GM12891 (cell line): ENCODE data around the gene SDR9C7.
"Not testable (repeated sequence)": the region's sequence is repeated elsewhere in the genome, so short reads cannot be mapped to it uniquely, and the experiment has no call there.

Source experiments
- DNase-seq: peaks from one replicate; pipeline ENCODE4 v3.0.0; 2011; ENCODE audit warnings: low spot score; ENCODE audit not compliant: insufficient read length
- FAIRE-seq: peaks from 2 replicates; lab custom pipeline; 2011; peaks lifted over from hg19 to GRCh38; lab: Jason Lieb, UNC
- PAX5 ChIP-seq: IDR thresholded peaks from 2 replicates; pipeline ENCODE4 v1.6.1; 2011; ENCODE audit warnings: low read length, moderate library complexity, mild to moderate bottlenecking; ENCODE audit not compliant: insufficient read depth, severe bottlenecking
- POLR2A ChIP-seq: IDR thresholded peaks from 2 replicates; pipeline ENCODE4 v1.6.1; 2011; ENCODE audit warnings: low read depth, low read length, control low read depth
- POLR2AphosphoS5 ChIP-seq: IDR thresholded peaks from 2 replicates; pipeline ENCODE4 v1.6.1; 2011; ENCODE audit warnings: low read depth, low read length, control low read depth
- POU2F2 ChIP-seq: IDR thresholded peaks from 2 replicates; pipeline ENCODE4 v1.6.1; 2011; ENCODE audit warnings: low read depth, mild to moderate bottlenecking, control low read depth, low read length, moderate library complexity
- SPI1 ChIP-seq: IDR thresholded peaks from 2 replicates; pipeline ENCODE4 v1.6.1; 2011; ENCODE audit warnings: low read depth, low read length, control low read depth
- TAF1 ChIP-seq: IDR thresholded peaks from 2 replicates; pipeline ENCODE4 v1.6.1; 2011; ENCODE audit warnings: low read depth, low read length, control low read depth

SDR9C7 gene

DNA sequence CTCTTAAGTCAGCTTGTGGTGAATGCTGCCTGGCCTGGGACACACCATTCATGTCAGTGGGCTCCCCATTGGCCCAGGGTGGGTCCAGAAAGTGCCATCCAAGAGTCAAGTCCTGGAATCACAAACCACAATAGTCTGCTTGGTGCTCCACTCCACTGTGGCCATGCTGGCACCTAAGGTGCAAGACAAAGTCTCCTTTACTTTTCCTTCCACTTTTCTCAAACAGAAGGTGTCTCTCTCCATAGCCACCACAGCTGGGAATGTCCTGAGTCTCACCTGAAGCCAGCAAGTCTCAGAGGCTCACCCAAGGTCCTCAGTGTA, 14.2 kb upstream of the SDR9C7 start:
- DNase-seq (no peak), FAIRE-seq (no peak)
- TF ChIP-seq POU2F2 (no peak), POLR2A (no peak), POLR2AphosphoS5 (no peak), SPI1 (no peak), TAF1 (no peak), PAX5 (no peak)

DNA sequence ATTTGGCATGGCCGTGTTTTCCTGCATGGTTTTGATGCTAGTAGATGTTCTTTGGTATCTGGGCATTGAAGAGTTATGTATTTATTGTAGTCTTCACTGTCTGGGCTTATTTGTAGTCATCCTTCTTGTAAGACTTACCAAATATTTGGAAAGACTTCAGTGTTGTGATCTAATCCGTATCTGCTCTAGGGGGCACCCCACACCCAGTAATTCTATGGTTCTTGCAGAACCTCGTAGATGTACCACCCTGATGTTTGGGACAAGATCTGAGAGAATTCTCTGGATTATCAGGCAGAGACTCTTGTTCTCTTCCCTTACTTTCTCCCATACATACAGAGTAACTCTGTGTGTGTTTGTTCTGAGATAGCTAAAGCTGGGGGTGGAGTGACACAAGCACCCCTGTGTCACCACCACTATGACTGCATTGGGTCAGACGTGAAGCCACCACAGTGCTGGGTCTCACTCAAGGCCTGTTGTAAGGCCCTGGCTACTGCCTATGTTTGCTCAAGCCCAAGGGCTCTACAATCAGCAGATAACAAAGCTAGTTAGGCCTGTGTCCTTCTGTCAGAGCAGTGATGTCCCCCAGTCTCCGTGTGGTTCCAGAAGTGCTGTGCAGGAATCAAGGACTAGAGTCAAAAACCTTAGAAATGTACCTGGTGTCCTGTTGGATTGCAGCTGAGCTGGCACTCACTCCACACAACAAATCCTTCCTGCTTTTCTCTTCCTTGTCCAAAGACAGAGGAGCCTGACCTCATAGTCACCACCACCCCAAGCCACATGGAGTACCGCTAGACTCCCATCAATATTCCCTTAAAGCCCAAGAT, 13.6 kb upstream of the SDR9C7 start:
- no peak for FAIRE-seq
- TF ChIP-seq POU2F2 (no peak), SPI1 (no peak), PAX5 (no peak), POLR2A (no peak), TAF1 (no peak), POLR2AphosphoS5 (no peak)
- no peak for DNase-seq

DNA sequence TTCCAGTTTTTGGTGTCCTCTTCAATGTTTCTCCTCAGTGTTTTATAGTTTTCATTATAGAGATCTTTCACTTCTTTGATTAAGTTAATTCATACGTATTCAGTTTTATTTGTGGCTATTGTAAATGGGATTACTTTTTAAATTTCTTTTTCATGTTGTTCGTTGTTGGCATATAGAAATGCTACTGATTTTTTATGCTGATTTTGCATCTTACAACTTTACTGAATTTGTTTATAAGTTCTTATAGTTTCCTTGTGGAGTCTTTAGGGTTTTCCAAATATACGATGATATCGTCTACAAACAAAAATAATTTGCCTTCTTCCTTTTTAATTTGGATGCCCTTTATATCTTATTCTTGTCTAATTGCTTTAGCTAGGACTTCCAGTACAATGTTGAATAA, 9.7 kb upstream of the SDR9C7 start:
- no peak for FAIRE-seq
- DNase-seq, result no peak
- TF ChIP-seq SPI1 (no peak), POU2F2 (no peak), PAX5 (no peak), TAF1 (no peak), POLR2AphosphoS5 (no peak), POLR2A (no peak)

DNA sequence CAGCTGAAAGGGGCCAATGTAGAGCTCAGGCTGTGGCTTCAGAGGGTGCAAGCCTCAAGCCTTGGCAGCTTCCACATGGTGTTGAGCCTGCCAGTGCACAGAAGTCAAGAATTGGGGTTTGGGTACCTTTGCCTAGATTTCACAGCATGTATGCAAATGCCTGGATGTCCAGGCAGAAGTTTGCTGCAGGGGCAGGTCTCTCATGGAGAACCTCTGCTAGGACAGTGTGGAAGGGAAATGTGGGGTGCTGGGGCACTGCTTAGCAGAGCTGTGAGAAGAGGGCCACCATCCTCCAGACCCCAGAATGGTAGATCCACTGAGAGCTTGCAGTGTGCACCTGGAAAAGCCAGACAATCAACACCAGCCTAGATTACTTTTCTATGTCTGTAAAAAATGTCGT, 9.2 kb upstream of the SDR9C7 start:
- FAIRE-seq, DNase-seq: not testable (repeated sequence)

DNA sequence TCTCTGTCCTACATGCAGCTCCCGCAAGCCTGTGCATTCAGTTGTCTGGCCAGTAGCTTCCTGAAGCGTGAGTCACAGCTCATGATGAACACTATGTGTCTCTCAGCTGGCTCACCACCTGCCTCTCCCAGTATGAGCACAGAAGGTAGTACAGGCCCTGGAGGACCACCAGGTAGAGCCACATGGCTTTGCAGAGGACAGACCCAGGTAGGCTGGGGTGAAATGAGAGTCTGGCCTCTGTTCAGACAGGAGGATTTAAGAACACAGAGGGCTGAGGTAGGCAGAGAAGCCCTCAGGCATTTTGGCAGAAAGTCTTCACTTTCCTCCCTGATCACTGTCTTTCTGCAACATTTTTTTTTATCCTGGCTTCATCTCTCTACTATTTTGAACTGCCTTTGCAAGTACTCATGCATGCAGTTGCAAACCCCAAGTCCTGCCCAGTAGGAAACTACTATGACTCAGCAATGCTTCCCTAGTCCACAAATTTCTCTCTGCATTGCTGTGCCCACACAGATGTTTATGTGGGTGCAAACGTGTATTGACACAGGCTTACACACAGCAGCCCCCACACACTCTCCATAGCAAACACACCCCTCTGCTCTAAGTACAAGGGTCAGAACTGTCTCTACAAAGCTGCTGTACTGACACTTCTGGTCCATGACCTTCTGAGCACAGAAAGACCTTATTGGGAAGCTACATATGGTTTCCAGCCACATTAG, 7.2 kb upstream of the SDR9C7 start:
- DNase-seq, result no peak
- TF ChIP-seq SPI1 (no peak), POLR2AphosphoS5 (no peak), PAX5 (no peak), TAF1 (no peak), POU2F2 (no peak), POLR2A (no peak)
- peak; percentile 88 for FAIRE-seq

DNA sequence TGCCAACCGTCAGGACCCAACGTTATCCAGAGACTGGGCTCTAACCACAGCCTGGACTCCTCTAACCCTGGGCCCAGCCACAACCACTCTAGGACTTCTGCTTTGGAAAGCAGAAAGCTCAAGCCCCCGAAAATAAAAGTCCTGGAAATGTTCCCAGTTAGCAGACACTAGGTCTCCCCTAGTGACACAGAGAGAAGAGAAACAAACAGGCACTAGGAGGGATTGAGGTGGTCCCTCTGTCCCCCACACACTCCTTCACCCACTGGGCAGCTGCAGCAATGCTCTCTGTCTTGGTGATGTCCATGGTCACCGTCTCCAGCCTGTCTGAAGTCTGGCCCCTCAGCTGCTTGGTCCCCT, 6.7 kb upstream of the SDR9C7 start:
- not testable (repeated sequence) for DNase-seq
- FAIRE-seq, result peak; percentile 5

DNA sequence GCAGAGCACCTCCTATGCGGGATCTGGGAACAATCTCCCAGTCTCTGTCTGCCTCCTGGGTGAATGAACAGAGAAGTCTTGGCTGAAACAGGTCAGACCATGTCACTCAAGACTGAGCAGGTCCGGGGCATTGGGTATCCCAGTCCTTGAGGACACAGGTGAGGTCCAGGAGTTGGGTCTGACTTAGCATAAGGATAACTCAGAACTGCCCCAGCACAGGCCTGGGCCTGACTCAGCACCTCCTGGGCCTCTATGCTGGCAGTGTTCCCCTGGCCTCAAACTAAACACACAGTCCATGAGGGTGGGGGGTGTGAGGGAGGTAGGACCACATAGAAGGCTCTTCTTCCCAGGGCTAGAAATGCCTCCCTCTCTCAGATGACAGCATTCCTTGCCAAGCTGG, 1.5 kb upstream of the SDR9C7 start:
- DNase-seq (no peak), FAIRE-seq (no peak)
- no peak for TF ChIP-seq PAX5

DNA sequence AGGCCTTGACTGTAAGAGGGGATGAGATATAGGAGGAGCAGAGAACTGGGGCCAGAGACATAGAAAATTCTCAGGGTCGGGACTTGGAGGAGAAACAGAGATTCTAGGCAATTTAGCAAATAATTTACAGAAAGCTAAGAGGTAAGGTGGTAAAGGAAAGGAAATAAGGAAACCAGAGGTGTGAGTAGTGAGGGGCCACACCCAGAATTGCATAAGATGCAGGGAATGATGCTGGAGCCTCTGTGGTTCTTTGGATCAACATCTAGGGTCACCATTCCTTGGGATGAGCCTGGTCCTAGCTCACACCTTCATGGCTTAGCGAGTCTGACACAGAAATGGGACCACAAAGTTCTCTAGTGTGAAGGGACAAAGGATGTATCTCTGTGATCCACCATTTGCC, 949 bp upstream of the SDR9C7 start:
- TF ChIP-seq POLR2AphosphoS5, result no peak
- TF ChIP-seq TAF1, result no peak
- no peak for TF ChIP-seq POLR2A
- no peak for TF ChIP-seq SPI1
- TF ChIP-seq PAX5, result no peak
- no peak for TF ChIP-seq POU2F2

DNA sequence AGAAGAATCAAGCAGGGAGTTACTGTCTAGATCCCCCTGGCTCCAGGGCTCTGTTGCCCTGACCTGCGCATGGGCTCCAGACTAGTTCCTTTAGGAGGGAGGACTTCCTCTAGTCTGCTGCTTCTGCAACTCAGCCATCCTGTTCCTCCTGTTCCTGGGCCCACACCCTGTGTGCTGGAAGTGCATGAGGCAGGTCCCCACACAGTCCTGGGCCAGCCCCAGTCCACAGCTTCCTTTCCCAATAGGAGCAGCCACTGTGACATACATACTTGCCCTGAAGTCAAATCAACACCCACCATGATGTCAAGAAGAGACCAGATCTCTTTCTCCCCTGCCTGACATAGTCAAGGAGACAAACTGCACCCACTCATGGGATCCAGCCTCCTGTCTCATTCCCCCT, 1.3 kb downstream of the SDR9C7 start:
- FAIRE-seq, result no peak
- no peak for DNase-seq
- TF ChIP-seq POLR2A, result no peak
- TF ChIP-seq POLR2AphosphoS5, result no peak
- TF ChIP-seq SPI1, result no peak
- TF ChIP-seq TAF1, result no peak
- no peak for TF ChIP-seq PAX5
- no peak for TF ChIP-seq POU2F2

More for the DNA sequence above, 949 bp upstream of the SDR9C7 start:
- no peak for DNase-seq
- FAIRE-seq, result no peak

DNA sequence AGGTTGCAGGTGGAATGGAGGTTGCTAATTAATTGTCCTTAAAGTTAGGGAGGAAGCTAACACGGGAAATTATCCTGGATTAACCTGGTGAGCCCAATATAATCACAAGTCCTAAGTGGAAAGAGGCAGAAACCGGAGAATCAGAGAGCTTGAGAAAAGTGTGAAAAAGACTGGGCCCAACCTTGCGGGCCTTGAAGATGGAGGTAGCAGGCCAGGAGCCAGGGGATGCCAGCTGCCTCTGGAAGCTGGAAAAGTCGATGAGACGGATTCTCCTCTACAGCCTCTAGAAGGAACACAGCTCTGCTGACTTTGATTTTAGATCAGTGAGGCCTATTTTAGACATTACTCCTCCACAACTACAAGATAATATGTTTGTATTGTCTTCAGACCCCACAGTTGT, 2.1 kb downstream of the SDR9C7 start:
- TF ChIP-seq PAX5, result no peak
- TF ChIP-seq POLR2A, result no peak
- TF ChIP-seq POU2F2, result no peak
- no peak for TF ChIP-seq POLR2AphosphoS5
- no peak for TF ChIP-seq TAF1
- no peak for TF ChIP-seq SPI1
- FAIRE-seq (no peak), DNase-seq (no peak)

DNA sequence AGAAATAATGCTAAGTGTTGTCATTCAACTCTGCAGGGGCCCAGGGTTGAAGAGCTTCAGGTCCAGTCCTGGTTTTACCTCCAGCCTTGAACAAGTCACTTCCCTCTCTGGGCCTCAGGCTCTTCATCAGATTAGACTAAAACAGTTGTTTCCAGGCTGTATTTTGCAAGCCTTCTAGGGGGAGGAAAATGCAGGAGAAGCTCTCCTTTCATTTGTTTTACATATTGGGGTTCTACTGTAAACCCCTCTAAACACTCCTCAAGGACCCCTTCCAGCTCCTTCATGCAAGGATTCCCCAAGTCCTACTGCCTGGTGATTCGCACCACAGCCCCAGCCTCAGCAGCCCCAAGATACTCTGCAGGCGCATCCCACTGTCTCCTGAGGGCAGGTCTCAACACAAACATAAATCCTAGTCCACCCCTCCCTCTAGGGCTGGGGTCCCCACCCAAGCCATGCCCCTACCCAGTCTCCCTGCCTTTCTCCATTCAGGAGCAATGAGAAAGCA, 2.7 kb downstream of the SDR9C7 start:
- no peak for TF ChIP-seq POU2F2
- TF ChIP-seq TAF1, result no peak
- TF ChIP-seq PAX5, result no peak
- TF ChIP-seq POLR2A, result no peak
- TF ChIP-seq SPI1, result peak; percentile 49; the same call in 1 of the 2 replicates
- no peak for TF ChIP-seq POLR2AphosphoS5
- no peak for DNase-seq
- no peak for FAIRE-seq
